ENCODE data around the gene GPC6.

GPC6 gene

DNA sequence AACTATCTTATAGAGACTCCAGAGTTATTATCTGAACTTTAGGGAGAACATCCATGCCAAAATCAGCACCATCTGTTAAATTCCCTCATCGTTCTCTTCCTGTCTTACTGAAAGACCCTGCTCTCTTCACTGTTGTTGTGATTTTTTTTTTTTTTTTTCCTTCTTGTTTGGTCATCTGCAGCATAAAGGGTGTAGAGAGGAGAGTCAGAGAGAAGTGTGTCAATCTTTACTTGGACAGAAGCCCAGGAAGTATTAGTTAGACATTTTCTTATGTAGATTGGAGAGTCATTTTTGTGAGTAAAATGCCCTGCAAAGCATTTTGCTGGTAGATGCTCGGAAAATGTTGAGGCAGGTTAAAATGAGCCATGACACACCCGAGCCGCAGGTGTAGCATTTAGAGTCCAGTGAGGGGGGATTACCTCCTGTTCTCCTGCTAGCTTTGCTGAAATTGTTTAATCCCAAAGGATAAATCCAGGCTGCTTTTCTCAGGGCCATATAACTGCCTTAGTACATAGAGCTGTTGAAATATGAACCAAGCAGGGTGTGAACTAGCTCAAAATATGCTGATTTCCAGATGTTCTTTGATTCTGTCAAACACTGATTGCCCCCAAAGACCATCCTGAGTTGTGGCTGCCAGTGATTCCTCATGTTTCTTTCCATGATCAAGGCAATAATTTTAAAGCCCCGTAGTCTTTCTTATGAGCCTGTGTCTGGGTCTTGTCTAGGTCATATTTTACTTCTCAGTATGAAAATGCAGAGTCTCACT lies 1109.3 kb downstream of the GPC6 start:
- Histone ChIP-seq H3K4me1 (ENCODE audit: low read length) (no peaks in the 10 kb centered on the region), H3K36me3 (replicated peaks; ENCODE audit: insufficient read depth, low read length) (no peaks in the 10 kb centered on the region), H3K4me3 (ENCODE audit: low read length) (no peak overlapping the region), H3K4me2 (ENCODE audit: low read depth, low read length) (no peak overlapping the region), H3K27ac (ENCODE audit: low read length) (no peak overlapping the region), H3F3A (ENCODE audit: insufficient read depth, low read length) (no peaks in the 10 kb centered on the region), H3K9ac (ENCODE audit: low read length) (no peak overlapping the region), H3K9me3 (replicated peaks; ENCODE audit: insufficient read depth, low read length) (no peaks in the 10 kb centered on the region), H2AFZ (ENCODE audit: low read length) (no peak overlapping the region), H3K27me3 (replicated peaks; ENCODE audit: insufficient read depth, low read length) (no peaks in the 10 kb centered on the region), H3K9me2 (replicated peaks; ENCODE audit: insufficient read depth, low read length) (no peaks in the 10 kb centered on the region), H4K20me1 (ENCODE audit: insufficient read depth, low read length) (no peaks in the 10 kb centered on the region), H3K79me2 (ENCODE audit: low read length) (no peaks in the 10 kb centered on the region)
- no peak for TF ChIP-seq EZH2phosphoT487 (IDR thresholded peaks at IDR 0.05; ENCODE audit: low read length)
- no peak for DNase-seq

DNA sequence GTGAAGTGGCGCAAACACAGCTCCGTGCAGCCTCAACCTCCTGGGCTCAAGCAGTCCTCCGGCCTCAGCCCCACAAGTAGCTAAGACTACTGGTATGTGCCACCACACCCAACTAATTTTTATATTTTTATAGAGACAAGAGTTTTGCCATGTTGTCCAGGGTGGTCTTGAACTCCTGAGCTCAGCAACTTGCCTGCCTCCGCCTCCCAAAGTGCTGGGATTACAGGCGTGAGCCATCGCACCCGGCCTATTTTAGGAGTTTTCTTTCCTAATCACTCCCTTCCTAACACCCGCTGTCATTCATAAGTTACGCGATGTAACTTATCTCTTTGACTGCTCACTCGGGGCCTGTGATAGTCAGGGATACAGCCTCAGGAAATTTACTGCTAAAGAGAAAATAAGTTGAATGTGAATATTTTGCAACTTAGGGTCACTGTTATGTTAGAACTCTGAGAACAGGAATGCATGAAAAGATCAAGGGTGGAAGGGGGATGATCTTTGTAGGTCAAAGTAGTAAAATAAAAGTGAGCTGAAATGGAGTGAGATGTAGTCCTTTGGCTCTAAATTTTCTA lies 1112.6 kb downstream of the GPC6 start:
- Histone ChIP-seq H4K20me1 (ENCODE audit: insufficient read depth, low read length) (no peaks in the 10 kb centered on the region), H3K9me2 (replicated peaks; ENCODE audit: insufficient read depth, low read length) (no peaks in the 10 kb centered on the region), H3K79me2 (ENCODE audit: low read length) (no peaks in the 10 kb centered on the region), H3F3A (ENCODE audit: insufficient read depth, low read length) (no peaks in the 10 kb centered on the region), H2AFZ (ENCODE audit: low read length) (no peak overlapping the region), H3K9ac (ENCODE audit: low read length) (no peak overlapping the region), H3K36me3 (replicated peaks; ENCODE audit: insufficient read depth, low read length) (no peaks in the 10 kb centered on the region), H3K27me3 (replicated peaks; ENCODE audit: insufficient read depth, low read length) (no peaks in the 10 kb centered on the region), H3K4me1 (ENCODE audit: low read length) (no peaks in the 10 kb centered on the region), H3K9me3 (replicated peaks; ENCODE audit: insufficient read depth, low read length) (no peaks in the 10 kb centered on the region), H3K4me2 (ENCODE audit: low read depth, low read length) (no peak overlapping the region), H3K4me3 (ENCODE audit: low read length) (no peak overlapping the region), H3K27ac (ENCODE audit: low read length) (no peak overlapping the region)
- TF ChIP-seq EZH2phosphoT487 (IDR thresholded peaks at IDR 0.05; ENCODE audit: low read length) (no peak), EZH2 (optimal IDR thresholded peaks at IDR 0.05; ENCODE audit: low read depth, low read length) (no peak)
- TF ChIP-seq, protein P1, sequence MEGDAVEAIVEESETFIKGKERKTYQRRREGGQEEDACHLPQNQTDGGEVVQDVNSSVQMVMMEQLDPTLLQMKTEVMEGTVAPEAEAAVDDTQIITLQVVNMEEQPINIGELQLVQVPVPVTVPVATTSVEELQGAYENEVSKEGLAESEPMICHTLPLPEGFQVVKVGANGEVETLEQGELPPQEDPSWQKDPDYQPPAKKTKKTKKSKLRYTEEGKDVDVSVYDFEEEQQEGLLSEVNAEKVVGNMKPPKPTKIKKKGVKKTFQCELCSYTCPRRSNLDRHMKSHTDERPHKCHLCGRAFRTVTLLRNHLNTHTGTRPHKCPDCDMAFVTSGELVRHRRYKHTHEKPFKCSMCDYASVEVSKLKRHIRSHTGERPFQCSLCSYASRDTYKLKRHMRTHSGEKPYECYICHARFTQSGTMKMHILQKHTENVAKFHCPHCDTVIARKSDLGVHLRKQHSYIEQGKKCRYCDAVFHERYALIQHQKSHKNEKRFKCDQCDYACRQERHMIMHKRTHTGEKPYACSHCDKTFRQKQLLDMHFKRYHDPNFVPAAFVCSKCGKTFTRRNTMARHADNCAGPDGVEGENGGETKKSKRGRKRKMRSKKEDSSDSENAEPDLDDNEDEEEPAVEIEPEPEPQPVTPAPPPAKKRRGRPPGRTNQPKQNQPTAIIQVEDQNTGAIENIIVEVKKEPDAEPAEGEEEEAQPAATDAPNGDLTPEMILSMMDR (IDR thresholded peaks at IDR 0.05; ENCODE audit: low read length) = no peak
- DNase-seq = no peak

DNA sequence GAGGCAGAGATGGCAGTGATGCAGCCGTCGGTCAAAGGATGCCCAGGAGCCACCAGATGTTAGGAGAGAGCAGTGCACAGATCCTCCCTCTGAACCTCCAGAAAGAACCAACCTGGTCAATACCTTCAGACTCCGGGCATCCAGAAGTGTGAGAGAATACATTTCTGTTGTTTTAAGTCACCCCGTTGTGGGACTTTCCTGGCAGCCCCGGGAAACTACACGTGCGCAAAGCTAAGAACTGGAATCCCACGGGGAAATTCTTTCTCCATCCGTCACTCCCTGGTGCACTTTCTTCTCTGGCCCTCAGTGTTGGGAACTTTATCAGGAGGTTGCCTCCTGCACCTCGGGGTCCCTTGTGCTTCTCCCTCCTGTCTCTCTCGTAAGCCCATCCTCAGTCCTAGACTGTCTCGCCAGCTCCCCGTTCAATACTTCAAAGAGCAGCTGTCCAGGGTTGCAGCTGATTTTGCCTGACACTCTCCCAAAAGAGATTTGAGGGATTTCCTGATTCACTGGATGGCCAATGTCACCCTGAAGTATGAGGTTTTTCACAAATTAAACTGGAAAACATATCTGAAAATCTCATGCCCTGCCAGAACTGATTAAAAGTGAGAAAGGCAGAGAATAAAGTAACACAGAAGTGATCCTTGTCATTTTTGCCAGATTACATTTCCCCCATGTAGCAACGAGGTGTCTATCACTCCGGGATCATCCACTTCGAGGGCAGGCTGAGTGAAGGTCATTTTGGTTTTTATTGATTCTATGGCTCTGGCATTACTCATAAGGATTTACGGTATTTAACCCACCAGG lies 1116.0 kb downstream of the GPC6 start:
- no peak overlapping the region for H3K4me3 ChIP-seq (ENCODE audit: low read length)
- H2AFZ ChIP-seq (ENCODE audit: low read length) = no peak overlapping the region
- no peaks in the 10 kb centered on the region for H3K9me2 ChIP-seq (replicated peaks; ENCODE audit: insufficient read depth, low read length)
- no peaks in the 10 kb centered on the region for H3K4me1 ChIP-seq (ENCODE audit: low read length)
- no peaks in the 10 kb centered on the region for H3K36me3 ChIP-seq (replicated peaks; ENCODE audit: insufficient read depth, low read length)
- H3K79me2 ChIP-seq (ENCODE audit: low read length) = no peaks in the 10 kb centered on the region
- TF ChIP-seq EZH2phosphoT487 (IDR thresholded peaks at IDR 0.05; ENCODE audit: low read length) (no peak), EZH2 (optimal IDR thresholded peaks at IDR 0.05; ENCODE audit: low read depth, low read length) (no peak)
- TF ChIP-seq, protein P1 (IDR thresholded peaks at IDR 0.05; ENCODE audit: low read length) = no peak
- H3F3A ChIP-seq (ENCODE audit: insufficient read depth, low read length) = no peaks in the 10 kb centered on the region
- H3K27ac ChIP-seq (ENCODE audit: low read length) = no peak overlapping the region
- no peaks in the 10 kb centered on the region for H3K9me3 ChIP-seq (replicated peaks; ENCODE audit: insufficient read depth, low read length)
- H3K9ac ChIP-seq (ENCODE audit: low read length) = no peak overlapping the region
- H3K27me3 ChIP-seq (replicated peaks; ENCODE audit: insufficient read depth, low read length) = no peaks in the 10 kb centered on the region
- no peak overlapping the region for H3K4me2 ChIP-seq (ENCODE audit: low read depth, low read length)
- H4K20me1 ChIP-seq (ENCODE audit: insufficient read depth, low read length) = no peaks in the 10 kb centered on the region
- DNase-seq = no peak
